Ishikawa (cell line): ENCODE measurements around the gene TEKT2.

Experiments used
- CEBPB ChIP-seq: IDR thresholded peaks from 2 replicates; pipeline ENCODE4 v1.6.1; 2012
- CREB1 ChIP-seq: IDR thresholded peaks from 2 replicates; pipeline ENCODE4 v1.6.1; 2012; ENCODE audit warnings: low read depth
- EGR1 ChIP-seq: IDR thresholded peaks from 2 replicates; pipeline ENCODE4 v1.6.1; 2012
- EP300 ChIP-seq: IDR thresholded peaks from 2 replicates; pipeline ENCODE4 v1.6.1; 2012; ENCODE audit warnings: borderline replicate concordance
- FOXM1 ChIP-seq: IDR thresholded peaks from 2 replicates; pipeline ENCODE4 v1.6.1; 2012; ENCODE audit warnings: low read depth, borderline replicate concordance
- NFIC ChIP-seq: IDR thresholded peaks from 2 replicates; pipeline ENCODE4 v1.6.1; 2012
- RAD21 ChIP-seq: IDR thresholded peaks from 2 replicates; pipeline ENCODE4 v1.6.1; 2012; ENCODE audit warnings: low read depth
- TAF1 ChIP-seq: IDR thresholded peaks from 2 replicates; pipeline ENCODE4 v1.6.1; 2012; ENCODE audit warnings: low read depth, mild to moderate bottlenecking
- TCF12 ChIP-seq: IDR thresholded peaks from 2 replicates; pipeline ENCODE4 v1.6.1; 2012; ENCODE audit warnings: low read depth
- TEAD4 ChIP-seq: IDR thresholded peaks from 2 replicates; pipeline ENCODE4 v1.6.1; 2012
- YY1 ChIP-seq: IDR thresholded peaks from 2 replicates; pipeline ENCODE4 v1.6.1; 2012; ENCODE audit warnings: low read depth
- ZBTB7A ChIP-seq: IDR thresholded peaks from 2 replicates; pipeline ENCODE4 v1.6.1; 2012; ENCODE audit warnings: low read depth
- TF ChIP-seq, protein P1 (sequence below): IDR thresholded peaks from 2 replicates; pipeline ENCODE4 v1.6.1; 2012; ENCODE audit warnings: low read depth, mild to moderate bottlenecking
- TF ChIP-seq, protein P2 (sequence below): IDR thresholded peaks from 2 replicates; pipeline ENCODE4 v1.6.1; 2012
- TF ChIP-seq, protein P3 (sequence below): IDR thresholded peaks from 2 replicates; pipeline ENCODE4 v1.6.1; 2012

The TEKT2 gene

DNA sequence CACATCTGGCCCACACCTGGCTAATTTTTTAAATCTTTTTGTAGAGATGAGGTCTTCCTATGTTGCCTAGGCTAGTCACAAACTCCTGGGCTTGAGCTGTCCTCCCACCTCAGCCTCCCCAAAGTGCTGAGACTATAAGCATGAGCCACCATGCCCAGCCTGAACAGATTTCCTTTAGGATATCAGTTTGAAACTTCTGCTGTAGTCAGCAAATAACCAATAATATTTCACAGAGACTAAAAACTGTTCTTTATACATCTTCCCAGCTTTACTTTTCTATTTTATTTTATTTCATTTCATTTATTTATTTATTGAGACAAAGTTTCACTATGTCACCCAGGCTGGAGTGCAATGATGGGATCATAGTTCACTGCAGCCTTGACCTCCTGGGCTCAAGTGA, 29.9 kb upstream of the TEKT2 start:
- TF ChIP-seq, protein P1, sequence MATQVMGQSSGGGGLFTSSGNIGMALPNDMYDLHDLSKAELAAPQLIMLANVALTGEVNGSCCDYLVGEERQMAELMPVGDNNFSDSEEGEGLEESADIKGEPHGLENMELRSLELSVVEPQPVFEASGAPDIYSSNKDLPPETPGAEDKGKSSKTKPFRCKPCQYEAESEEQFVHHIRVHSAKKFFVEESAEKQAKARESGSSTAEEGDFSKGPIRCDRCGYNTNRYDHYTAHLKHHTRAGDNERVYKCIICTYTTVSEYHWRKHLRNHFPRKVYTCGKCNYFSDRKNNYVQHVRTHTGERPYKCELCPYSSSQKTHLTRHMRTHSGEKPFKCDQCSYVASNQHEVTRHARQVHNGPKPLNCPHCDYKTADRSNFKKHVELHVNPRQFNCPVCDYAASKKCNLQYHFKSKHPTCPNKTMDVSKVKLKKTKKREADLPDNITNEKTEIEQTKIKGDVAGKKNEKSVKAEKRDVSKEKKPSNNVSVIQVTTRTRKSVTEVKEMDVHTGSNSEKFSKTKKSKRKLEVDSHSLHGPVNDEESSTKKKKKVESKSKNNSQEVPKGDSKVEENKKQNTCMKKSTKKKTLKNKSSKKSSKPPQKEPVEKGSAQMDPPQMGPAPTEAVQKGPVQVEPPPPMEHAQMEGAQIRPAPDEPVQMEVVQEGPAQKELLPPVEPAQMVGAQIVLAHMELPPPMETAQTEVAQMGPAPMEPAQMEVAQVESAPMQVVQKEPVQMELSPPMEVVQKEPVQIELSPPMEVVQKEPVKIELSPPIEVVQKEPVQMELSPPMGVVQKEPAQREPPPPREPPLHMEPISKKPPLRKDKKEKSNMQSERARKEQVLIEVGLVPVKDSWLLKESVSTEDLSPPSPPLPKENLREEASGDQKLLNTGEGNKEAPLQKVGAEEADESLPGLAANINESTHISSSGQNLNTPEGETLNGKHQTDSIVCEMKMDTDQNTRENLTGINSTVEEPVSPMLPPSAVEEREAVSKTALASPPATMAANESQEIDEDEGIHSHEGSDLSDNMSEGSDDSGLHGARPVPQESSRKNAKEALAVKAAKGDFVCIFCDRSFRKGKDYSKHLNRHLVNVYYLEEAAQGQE: no peak
- TF ChIP-seq, protein P2, sequence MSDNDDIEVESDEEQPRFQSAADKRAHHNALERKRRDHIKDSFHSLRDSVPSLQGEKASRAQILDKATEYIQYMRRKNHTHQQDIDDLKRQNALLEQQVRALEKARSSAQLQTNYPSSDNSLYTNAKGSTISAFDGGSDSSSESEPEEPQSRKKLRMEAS: no peak
- no peak for TF ChIP-seq NFIC
- TF ChIP-seq, protein P3, sequence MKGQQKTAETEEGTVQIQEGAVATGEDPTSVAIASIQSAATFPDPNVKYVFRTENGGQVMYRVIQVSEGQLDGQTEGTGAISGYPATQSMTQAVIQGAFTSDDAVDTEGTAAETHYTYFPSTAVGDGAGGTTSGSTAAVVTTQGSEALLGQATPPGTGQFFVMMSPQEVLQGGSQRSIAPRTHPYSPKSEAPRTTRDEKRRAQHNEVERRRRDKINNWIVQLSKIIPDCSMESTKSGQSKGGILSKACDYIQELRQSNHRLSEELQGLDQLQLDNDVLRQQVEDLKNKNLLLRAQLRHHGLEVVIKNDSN: no peak
- TF ChIP-seq ZBTB7A: no peak
- no peak for TF ChIP-seq CREB1
- no peak for TF ChIP-seq EP300
- TF ChIP-seq EGR1: no peak
- no peak for TF ChIP-seq FOXM1
- TF ChIP-seq TCF12: no peak
- no peak for TF ChIP-seq TEAD4

DNA sequence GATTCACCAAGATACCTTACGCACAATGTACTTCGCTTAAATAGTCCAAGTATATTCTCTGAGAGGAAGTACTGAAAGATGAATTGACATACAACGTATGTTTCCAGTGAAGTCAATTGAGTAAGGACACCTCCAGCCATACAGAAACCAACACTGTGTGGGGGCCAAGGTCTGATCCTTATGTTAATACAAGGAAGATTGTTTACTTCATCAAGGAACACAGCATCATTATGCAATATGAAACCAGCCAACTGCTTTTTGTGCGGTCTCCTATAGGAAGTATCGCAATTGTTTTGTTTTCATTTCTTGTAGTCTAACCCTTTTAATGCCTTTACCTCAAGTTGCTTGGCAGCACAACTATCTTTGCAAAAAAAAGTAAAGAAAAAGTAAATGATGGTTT, 28.2 kb upstream of the TEKT2 start:
- TF ChIP-seq, protein P2: no peak
- TF ChIP-seq RAD21 (no peak), CEBPB (no peak), YY1 (no peak), EGR1 (no peak), CREB1 (no peak), ZBTB7A (no peak), TAF1 (no peak), NFIC (no peak), TCF12 (no peak), FOXM1 (no peak), TEAD4 (no peak), EP300 (no peak)
- TF ChIP-seq, protein P1: no peak
- TF ChIP-seq, protein P3: no peak

DNA sequence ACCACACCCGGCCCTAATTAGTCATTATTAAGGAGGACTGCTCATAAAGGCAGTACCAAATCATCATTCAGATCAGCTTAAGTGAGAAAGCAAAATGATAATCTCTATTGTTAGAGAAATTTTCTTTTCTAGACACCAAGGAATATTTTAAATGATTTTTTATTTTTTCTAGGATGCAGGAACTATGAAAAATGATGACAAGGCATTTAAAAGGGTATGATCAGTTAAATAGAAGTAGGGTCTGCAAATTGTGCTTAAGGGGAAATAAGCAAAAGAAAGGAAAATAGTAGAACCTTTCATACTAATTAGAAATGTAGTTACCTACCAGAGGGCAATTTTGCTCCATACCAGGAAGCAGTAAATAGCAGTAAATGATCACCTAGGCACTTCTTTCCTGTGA, 21.6 kb upstream of the TEKT2 start:
- TF ChIP-seq YY1 (no peak), CEBPB (no peak), CREB1 (no peak)

DNA sequence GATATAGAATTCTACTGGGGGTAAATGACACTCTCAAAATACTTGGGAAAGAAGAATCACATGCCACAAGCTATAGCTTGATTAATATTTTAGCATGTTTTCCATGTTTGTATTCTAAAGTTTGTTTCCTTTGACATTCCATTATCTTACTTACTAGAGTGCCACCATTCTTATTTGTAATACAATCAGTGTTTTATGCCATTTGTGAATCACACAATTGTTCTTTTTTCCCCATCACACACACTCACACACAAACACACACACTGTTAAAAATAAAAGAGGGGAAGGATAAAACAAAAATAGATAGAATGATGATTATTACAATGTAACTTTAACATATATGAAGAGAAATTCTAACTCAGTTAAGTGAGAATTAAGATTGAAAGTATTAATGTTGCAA, 16.0 kb upstream of the TEKT2 start:
- TF ChIP-seq YY1 (no peak), TCF12 (no peak), EP300 (no peak), NFIC (no peak), FOXM1 (no peak), TAF1 (no peak), TEAD4 (no peak), ZBTB7A (no peak), CREB1 (no peak), CEBPB (no peak), EGR1 (no peak), RAD21 (no peak)
- TF ChIP-seq, protein P2: no peak
- TF ChIP-seq, protein P1: no peak
- TF ChIP-seq, protein P3: no peak
